GM12872 (cell line): ENCODE results near the gene GRK1.

Source experiments
- TF ChIP-seq, protein P1 (sequence below): IDR thresholded peaks from 3 replicates; pipeline ENCODE4 v1.5.1; 2011; ENCODE audit warnings: low read depth, mild to moderate bottlenecking, low read length, moderate library complexity; ENCODE audit not compliant: insufficient read depth

The GRK1 gene

GRCh38 chr13:113777311-113778260 is 110.6 kb downstream of the GRK1 start:
- TF ChIP-seq, protein P1, sequence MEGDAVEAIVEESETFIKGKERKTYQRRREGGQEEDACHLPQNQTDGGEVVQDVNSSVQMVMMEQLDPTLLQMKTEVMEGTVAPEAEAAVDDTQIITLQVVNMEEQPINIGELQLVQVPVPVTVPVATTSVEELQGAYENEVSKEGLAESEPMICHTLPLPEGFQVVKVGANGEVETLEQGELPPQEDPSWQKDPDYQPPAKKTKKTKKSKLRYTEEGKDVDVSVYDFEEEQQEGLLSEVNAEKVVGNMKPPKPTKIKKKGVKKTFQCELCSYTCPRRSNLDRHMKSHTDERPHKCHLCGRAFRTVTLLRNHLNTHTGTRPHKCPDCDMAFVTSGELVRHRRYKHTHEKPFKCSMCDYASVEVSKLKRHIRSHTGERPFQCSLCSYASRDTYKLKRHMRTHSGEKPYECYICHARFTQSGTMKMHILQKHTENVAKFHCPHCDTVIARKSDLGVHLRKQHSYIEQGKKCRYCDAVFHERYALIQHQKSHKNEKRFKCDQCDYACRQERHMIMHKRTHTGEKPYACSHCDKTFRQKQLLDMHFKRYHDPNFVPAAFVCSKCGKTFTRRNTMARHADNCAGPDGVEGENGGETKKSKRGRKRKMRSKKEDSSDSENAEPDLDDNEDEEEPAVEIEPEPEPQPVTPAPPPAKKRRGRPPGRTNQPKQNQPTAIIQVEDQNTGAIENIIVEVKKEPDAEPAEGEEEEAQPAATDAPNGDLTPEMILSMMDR: no peak

DNA sequence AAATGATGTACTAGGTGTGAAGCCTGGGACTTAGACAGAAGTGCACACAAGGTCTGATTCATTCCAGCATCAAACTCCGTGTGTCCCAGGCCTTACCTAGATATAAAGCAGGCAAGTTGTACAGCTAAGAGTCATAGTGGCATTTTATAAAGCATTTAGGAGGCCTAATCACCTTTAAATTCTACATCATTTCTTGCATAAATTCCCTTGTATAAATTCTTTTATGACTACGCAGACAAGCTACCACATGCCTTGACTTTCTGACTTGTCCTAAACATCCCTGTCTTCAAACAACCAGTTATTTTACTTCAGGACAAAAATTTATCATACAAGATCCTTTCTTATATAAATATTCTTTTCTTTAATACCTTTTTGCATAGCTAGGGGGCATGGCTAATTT is 114.6 kb downstream of the GRK1 start:
- TF ChIP-seq, protein P1: no peak

DNA sequence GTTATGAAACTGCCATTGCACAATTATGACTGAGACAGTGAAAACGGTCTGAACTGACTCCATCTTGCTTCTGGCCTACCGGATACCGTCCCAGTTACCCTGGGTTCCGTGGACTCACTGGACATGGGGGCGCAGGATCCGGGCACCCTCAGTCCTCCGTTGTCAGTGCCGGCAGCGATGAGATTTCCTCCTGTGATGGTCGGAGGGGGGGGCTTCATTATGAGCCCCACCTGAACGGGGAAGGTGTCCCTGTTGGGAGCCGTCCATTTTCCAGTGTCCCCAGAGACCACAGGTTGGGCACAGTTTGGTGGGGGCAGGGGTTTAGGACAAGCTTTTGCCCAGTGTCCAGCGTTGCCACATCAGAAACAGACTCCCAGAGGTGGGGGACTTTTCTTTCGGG is 115.5 kb downstream of the GRK1 start:
- TF ChIP-seq, protein P1: no peak

GRCh38 chr13:113783200-113783881 is 116.3 kb downstream of the GRK1 start:
- TF ChIP-seq, protein P1: no peak

GRCh38 chr13:113783966-113784644 is 117.1 kb downstream of the GRK1 start:
- TF ChIP-seq, protein P1: no peak

GRCh38 chr13:113784645-113785024 is 117.6 kb downstream of the GRK1 start:
- TF ChIP-seq, protein P1: no peak
